HG02642 (cell line): ENCODE results near the gene TMTC2.

ENCODE experiments used
- ATAC-seq: cut with Tn5 transposase; IDR thresholded peaks from one replicate; pipeline ENCODE4 v1.9.1; 2021; ENCODE audit warnings: mild to moderate bottlenecking; ENCODE audit not compliant: unreplicated experiment, poor library complexity

The TMTC2 gene

DNA sequence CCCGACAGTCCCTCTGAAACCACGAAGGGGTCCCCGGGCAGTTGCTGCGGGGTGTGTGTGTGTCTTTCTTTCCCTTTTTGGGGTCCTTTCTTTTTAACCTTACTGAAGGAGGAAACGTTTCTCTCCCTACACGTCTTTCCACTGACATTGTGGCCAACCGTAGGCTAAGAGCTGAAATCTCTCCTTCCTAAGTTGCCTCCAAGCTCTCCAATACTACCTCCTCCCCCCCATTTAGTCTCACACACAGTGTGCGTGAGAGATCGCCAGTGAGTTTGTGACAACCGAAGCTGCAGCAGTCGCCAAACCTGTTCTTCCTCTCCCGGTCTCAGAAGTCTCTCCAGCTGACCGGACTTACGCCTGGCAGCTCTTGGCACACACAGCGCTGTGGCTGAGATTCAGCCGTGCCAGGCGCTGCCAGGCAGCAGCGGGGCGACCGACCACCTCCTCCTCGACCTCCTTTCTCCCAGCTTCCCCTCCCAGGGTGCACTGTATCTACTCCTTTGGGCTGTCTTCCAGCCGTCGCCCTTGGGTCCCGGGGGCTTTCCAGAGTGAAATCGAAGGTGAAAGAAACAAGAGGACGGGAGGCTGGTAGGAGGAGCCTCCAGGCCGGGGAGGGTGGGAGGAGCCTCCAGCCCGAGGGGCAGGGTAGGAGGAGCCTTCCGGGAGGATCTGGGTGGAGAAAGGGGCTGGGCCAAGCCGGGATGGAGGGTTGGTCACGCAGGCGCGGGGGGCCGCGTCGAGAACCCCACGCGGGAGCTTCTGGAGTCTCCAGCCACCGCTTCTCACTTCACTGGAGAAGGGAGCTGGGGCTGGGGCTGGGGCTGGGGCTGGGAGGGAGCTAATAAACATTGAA is at the start of gene TMTC2:
Gene TMTC2, plus strand, starts transcription at position 739 of the 853 bp plus-strand sequence.
- ATAC-seq, result peak; percentile 90

DNA sequence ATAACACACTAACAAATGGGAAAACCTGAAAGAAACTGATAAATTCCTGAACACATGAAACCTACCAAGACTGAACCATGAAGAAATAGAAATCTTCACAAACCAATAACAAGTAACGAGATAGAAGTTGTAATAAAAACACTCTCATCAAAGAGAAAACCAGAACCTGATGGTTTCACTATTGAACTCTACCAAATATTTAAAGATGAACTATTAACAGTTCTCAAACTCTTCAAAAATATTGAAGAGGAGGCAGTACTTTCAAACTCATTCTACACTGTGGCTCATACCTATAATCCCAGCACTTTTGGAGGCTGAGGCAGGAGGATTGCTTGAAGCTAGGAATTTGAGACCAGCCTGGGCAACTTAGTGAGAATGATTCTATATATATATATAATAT is 48.4 kb upstream of the TMTC2 start:
- no peak for ATAC-seq

DNA sequence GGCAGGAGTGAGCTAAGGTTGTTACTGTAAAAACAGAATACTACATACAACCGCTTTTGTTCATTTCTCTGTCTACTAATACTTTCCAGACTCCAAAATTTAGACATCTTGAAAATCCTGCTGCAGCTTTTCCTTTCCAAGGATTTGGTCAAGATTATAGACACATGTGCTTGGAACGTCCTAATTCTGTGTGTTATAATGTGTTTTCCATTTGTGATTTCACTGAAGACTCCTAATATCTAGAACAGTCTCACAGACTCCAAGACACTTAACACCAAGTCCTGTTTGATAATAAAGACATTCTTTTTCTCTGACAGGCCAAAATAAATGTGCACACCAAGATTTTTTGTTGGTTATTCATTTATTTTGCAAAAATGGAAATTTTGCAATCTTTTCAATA is 41.8 kb upstream of the TMTC2 start:
- ATAC-seq, result no peak

DNA sequence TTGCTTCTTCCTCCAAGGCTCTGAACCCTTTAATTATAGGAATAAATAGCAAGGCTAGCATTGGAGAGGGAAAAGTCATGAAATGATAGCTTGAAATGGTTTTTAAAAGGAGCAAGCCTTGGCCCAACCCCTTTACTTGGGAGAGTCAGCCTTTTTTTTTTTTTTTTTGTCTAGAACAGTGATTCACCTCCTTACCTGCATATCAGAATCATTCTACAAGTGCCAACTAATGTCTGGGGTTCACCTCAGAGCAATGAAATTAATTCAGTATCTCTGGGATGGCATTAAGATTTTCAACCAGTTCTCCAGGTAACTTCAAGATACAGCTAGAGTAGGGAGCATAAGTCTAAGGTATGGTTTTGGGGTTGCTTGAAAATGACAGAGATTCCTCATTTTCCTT is 41.3 kb upstream of the TMTC2 start:
- ATAC-seq, result no peak

DNA sequence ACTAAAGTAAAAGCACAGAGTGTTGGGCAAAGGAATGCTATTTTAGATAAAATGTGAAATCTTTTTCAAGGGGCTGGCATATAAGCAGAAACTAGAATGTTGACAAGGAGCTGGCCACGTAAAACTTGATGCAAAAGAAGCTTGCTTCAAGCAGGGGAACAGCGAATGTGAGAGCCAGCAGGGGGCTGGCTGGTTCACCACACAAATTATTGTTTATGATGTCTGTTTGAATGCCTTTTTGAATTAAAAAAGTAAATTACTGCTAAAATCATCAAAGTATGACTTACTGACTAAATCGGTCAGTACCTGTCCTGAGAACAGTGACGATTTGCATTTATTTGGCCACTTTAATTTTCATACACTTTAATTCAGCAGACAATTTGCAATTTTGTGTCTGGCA is 38.9 kb upstream of the TMTC2 start:
- ATAC-seq, result no peak

DNA sequence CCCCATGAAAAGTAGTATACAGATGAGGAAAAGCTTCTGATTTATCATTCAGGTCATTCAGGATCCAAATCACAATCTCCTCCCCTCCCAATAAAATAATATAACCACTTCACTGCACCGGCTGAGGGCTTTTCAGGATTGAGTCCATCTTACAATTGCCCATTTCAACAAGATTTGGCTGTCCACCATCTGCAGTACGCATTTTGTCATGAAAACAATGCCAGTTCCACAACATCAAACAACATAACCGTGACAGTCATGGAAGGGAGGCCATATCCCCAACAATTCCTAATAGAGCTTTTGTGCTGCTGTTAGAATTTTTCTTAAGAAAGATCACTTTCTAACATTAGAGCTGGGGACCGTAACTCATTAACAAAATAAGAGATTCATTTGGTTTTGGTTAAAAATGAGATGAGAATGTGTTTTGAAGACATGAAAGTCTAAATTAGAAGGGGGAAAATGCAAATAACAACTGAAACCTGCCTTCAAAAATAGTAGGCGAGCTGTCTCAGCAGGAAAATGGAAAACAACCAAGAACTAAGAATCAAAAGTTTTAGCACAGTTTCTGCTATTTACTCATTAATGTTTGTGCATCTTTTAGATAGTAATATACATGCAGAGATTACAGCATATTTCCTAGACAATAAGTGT is 38.3 kb upstream of the TMTC2 start:
- ATAC-seq, result peak; percentile 38

DNA sequence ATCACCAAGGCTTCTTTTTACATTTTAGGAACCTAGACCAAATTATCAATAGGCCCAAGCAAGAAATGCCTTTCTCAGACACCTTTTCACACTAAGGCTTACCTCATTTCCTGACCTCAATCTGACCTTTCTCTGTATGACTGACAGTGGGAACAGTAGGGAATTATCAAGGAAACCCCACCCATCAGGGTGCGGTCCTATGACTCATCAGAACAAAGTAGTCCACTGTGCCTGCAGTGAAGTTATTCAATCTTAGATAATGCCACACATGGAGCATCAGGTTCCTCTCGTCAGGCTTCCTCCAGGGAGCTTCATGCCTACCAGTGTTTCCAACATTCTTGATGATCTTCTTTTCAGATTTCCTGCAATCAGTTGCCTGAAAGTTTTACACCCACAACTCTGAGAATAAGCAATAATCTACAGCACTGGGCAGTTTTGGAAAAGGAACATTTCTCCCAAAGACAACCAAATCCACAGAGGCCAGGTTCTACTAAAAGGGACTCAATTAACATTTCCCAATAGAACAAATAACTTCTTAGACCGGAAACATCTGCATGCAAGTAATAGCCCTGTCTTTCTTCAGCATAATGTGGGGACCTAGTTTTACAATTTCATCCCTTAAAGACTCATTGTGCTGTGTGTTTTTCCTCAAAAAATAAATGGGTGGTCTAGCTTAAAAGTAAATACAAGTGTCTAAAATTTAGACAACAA is 35.9 kb upstream of the TMTC2 start:
- ATAC-seq, result peak; percentile 95

DNA sequence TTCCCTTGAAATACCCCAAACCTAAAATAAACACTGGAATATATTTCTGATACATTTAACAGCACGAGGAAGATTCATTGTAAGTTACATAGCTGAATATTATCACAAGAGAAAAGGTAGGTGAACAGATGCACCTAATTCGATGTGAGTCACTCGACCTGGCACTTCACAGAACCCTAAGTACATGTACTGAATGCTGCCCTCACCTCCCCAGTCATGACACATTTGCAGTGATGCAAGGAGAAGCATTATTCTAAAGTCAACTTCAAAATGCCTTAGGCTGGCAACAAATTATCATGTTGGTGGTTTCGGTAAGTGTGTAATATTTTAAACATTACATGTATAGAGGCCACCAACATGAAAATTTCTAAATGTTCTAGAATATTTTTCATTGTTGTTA is 35.2 kb upstream of the TMTC2 start:
- no peak for ATAC-seq

DNA sequence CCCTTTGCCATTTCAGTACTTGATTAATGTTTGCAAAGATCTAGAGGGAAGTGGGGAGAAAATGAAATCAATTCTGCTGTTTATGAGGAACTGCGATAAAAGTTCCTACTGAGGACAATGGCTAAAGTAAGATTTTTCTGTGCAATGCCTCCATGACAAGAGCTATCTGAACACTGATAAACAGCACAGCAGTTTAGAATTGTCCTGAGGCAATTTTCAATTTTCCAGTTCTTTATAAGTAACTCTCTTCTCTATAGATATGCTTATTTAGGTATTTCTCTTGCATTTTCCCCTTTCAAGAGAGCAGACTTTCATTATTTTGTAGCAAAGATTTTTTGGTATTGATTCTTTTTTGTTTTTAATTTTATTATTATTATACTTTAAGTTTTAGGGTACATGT is 34.6 kb upstream of the TMTC2 start:
- no peak for ATAC-seq

DNA sequence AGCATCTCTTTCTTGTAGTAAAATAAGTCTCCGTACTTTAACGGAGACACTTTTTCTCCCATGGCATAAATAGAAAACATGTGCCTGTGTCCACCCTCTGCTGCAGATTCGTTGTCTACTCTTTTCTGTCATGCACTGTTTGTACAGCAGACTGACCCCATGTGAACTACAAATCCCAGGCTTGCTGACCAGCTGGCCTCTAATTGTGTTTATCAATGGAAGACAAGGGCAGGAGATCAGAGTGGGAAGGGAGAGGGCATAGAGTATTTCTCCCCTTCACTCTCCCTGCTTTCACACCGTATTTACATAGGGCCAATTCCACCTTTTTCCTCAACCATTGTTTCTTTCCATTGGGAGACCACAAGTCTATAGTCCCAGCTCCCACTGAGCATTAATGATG is 31.0 kb upstream of the TMTC2 start:
- no peak for ATAC-seq

DNA sequence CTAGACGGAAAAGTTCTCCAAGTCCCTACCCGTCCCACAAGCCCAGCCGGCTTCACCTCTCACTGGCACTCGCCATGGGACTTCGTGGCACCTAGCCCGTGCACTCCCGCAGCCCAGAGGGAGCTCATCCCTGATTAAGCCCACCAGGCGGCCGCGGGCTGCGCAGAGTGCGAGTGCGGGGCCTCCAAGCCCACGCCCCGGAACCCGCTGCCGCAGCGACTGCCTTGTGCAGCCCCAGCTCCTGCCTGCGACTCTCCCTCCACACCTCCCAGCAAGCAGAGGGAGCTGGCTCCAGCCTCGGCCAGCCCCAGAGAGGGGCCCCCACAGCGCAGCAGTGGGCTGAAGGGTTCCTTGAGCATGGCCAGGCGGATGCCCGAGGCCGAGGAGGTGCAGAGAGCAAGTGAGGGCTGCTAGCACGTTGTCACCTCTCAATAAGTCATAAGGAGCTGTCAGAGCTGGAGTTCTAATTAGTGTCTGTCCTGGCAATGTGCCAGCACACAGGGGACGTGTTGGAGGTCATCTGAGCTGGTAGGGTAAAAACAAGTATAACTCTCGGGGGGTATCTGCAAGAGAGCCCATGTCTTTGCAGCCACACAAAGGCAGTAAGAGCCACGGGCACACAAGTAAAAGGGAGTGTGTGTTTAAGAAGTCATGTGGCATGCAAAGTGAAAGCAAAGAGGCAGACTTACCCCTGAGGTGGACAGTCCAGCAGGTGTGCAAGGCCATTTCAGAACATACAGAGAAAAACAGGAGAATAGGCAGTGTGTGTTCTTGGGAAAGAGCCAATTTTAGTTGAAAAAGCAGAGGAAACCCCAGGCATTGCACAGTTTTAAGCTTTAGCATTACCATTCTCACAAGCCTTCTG is 27.1 kb upstream of the TMTC2 start:
- ATAC-seq, result no peak

DNA sequence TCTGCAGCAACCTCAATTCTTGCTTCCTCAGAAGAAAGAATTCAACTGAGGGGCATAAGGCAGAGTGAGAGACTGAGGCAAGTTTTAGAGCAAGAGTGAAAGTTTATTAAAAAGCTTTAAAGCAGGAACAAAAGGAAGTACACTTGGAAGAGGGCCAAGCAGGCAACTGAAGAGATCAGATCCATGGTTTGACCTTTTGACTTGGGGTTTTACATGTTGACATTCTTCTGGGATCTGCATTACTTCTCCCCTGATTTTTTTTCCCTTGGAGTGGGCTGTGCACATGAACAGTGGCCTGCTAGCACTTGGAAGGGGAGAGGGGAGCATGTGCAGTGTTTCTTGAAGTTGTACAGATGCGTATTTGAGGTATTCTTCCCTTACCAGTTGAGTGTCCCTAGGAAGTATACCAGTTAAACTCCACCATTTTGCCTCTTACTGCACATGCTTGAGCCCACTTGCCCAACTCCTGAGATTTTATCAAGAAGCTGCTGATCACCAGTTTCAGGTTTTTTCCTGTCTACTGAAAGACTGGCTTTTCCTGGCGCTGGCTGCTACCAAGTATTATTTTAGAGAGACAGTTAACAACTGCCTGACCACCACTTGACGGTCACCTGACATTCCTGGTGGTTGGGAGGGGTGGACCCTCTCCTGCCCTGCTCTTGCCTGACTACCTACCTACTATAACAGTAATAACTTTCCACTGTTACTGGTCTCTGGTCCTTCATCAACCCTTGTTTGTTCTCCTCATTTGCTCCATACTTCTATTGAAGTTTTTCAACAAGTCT is 26.0 kb upstream of the TMTC2 start:
- no peak for ATAC-seq

DNA sequence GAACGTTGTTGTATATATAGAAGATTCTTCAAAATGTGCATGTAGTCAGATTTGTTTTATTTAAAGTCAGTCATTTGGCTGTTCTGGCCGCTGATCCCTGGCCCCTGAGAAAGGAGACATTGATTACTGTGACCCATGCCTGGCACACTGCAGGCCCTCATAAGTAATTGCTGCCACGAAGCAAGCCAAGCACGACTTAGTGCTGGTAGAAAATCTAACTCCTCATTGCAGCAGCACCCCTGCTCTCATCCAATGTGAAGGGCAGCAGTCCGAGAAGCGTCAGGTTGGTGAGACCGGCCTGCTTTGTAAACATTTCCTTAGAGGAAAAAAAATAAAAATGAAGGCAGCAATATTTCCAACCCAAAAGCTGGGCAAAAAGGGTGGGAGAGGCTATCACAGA is 22.8 kb upstream of the TMTC2 start:
- ATAC-seq, result no peak

DNA sequence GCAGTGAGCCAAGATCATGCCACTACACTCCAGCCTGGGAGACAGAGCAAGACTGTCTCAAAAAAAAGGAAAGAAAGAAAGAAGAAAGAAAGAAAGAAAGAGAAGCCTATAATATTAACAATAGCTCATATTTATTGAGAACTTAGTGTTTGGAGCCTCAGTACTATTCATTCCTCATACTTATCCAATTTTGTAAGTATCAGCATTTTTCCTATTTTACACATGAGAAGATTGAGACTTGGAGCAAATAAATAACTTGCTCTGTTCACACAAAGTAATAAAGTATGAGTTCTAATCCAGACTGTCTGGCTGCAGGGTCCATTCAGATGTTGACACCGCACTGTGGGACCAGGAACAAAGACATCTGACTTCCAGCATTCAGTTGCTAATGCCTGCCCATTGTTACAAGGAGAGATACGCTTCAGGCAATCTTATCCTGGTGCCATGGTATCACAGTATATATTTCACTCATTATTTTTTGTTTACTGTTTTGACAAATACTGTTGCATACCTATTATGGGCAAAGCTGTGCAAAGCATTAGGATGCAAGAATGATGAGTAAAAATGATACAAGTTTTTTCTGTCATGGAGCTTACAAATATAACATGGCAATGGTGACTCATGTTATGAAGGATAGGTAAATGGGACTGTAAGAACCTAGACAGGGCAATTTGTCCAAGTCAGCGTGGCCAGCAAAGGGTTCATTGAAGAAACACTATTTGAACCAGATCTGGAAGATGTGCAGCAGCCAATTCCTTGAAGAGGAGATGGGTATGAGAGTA is 21.4 kb upstream of the TMTC2 start:
- no peak for ATAC-seq

DNA sequence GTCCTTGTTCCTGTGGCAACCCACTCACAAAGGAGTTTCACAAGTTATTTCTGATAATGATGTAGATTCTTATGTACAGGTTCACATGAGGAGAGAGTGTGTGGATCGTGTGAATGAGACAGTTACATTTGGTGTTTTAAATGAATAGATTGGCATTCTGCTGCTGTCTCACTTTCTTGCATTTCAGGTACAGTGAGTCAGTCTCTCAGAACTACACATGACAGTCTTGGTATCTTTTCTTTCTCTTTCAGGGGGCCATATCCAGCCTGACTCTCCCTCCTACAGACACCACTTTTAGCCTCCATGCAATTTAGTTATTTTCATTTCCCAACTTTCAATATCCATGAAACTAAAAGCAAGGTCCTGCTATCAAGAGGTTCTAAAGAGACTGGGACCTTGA is 19.9 kb upstream of the TMTC2 start:
- no peak for ATAC-seq

DNA sequence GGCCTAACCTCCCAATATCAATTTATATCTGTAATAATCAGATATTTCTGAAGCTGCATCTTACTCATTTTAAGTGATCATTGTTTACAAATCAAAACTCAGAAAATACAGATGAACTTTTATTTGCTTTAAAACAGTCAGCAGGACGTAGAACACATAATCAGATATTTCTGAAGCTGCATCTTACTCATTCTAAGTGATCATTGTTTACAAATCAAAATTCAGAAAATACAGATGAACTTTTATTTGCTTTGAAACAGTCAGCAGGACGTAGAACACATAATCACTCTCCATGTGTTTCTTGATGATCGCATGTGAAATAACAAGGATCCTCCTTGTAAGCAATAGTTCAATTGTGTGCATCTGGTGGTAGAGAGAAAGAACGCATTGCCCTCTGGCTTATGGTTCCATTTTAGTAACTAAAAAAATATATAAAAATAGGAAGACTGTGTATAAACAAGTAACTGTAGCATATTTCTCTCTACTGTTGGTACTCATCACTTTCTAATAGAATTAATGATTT is 15.0 kb upstream of the TMTC2 start:
- no peak for ATAC-seq

DNA sequence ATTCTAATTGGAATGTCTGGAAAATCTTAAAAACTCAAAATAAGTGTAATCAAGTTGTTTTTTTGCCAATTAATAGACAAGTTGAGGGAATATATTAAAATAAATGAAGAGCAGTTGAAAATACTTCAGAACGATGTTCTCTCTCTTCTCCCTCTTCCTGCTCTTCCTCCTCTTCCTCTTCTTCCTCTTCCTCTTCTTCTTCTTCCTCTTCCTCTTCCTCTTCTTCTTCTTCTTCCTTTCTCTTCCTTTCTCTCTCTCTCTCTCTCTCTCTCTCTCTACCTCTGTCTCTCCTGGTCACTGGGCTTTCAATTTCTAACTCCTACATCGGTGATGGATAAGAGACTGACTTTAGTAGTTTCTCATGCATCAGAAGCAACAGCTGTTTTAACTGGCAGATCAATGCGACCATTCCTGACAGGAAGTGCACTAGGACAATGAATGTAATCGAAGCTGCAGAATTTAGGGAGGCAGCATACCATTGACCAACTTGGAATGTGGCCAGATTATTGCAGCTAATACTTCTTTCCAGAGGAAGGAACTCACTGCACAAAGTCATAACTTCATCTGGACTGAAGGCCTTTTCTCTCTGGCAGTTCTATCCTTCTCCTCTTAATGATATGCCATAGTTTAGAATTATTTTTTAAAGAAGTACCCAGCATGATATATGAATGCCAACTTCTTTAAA is 13.8 kb upstream of the TMTC2 start:
- no peak for ATAC-seq

DNA sequence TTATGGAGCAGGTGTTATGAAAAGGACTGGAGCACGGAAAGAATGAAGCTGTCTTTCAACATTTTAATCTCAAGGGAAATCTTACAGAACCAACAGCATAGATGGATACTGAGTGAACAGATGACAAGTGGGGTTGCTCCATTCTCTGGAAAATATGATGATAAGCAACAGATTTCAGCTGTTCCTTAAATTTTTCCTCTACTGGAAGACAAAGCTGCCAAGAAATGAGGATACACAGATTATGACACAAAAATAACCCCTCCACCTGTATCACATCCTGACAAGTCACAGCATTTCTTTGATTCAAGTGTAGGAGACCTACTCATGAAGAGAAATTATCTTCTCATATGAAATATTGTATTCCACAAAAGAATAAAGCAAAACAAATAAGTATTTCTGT is 13.0 kb upstream of the TMTC2 start:
- ATAC-seq, result no peak
